Vagina (tissue), 2 donors: ENCODE results near the gene GNG14. TPM values are rescaled to one million over a fixed set of nuclear protein-coding genes. Genes with fewer than 3 reads are reported as not detected.
A peak's percentile ranks its signal among the peaks of the same experiment; 100 is the strongest.
"Not testable (repeated sequence)": the region's sequence is repeated elsewhere in the genome, so short reads cannot be mapped to it uniquely, and the experiment has no call there.

ENCODE experiments used
- DNase-seq, 2 donors: peaks; one replicate each; pipeline ENCODE4 v3.0.0-alpha.2; 2017; ENCODE audit errors: extremely low spot score in 2 of 2
- H3K27ac ChIP-seq: fragments of 200-600 bp; sonication (generic); one replicate; pipeline ENCODE4 v1.5.1; 2019
- H3K27me3 ChIP-seq: fragments of 200-600 bp; sonication (generic); one replicate; pipeline ENCODE4 v1.5.1; 2019
- H3K36me3 ChIP-seq, 2 donors: fragments of 200-600 bp; sonication (generic); one replicate each; pipeline ENCODE4 v1.5.1; 2017 to 2019
- H3K4me1 ChIP-seq: fragments of 200-600 bp; sonication (generic); one replicate; pipeline ENCODE4 v1.5.1; 2019
- H3K4me3 ChIP-seq, 2 donors: fragments of 200-600 bp; sonication (generic); 1 replicate in 1 of 2; 2 replicates in 1 of 2; pipeline ENCODE4 v1.5.1; 2016 to 2019
- H3K9me3 ChIP-seq: fragments of 200-600 bp; sonication (generic); one replicate; pipeline ENCODE4 v1.5.1; 2019
- CTCF ChIP-seq, 3 experiments: fragments of 450-650 bp in 2 of 3; fragments of 200-600 bp in 1 of 3; sonication (generic) in 1 of 3; IDR thresholded peaks; one replicate each; pipeline ENCODE4 v1.5.1; 2017 to 2019; ENCODE audit warnings: antibody characterized with exemption in 3 of 3, mild to moderate bottlenecking in 2 of 3, moderate library complexity in 2 of 3
- POLR2A ChIP-seq, 2 donors: fragments of 450-650 bp; IDR thresholded peaks; one replicate each; pipeline ENCODE4 v1.6.1; 2017; ENCODE audit warnings: antibody characterized with exemption in 2 of 2, mild to moderate bottlenecking in 2 of 2, moderate library complexity in 2 of 2
- POLR2AphosphoS5 ChIP-seq, 2 donors: sonication (generic); formaldehyde crosslinking; IDR thresholded peaks; one replicate each; pipeline ENCODE4 v1.9.0; 2017; ENCODE audit warnings: antibody characterized with exemption in 2 of 2, mild to moderate bottlenecking in 2 of 2, low read depth in 1 of 2; ENCODE audit not compliant: insufficient read depth in 1 of 2
- intact Hi-C: fragments of 100-400 bp; cut with DNase I; formaldehyde crosslinking; loops from one replicate; pipeline ENCODE4 v1.15.1; 2023
- total RNA-seq: library from RNA; depleted of rRNA; stranded (reverse); fragments of >200 nt; gene quantifications from one replicate; pipeline ENCODE4 v1.2.3, GENCODE V29; 2016

GNG14 gene
- total RNA-seq, 1 donor from 2014 or later: not detected

GRCh38 chr19:12676384-12676792 is 11.4 kb upstream of the GNG14 start:
- H3K27ac ChIP-seq: no peak overlapping the region
- no peak overlapping the region for H3K4me3 ChIP-seq
- intact Hi-C loops: loop anchor here (2.0 kb wide), 1 partner anchor 50 kb away; no protein-coding TSS in a partner anchor
- H3K27me3 ChIP-seq: no peaks in the 10 kb centered on the region
- TF ChIP-seq POLR2A (IDR thresholded peaks at IDR 0.05): no peak
- TF ChIP-seq CTCF (IDR thresholded peaks at IDR 0.05): peak; percentile 61 to 69 (median 65)
- peaks cover 24% of the 10 kb centered on the region for H3K4me1 ChIP-seq
- no peaks in the 10 kb centered on the region for H3K9me3 ChIP-seq
- no peak for DNase-seq
- H3K36me3 ChIP-seq: peaks cover 0 to 71% of the 10 kb centered on the region in 2 donors

GRCh38 chr19:12676928-12677327 is 10.9 kb upstream of the GNG14 start:
- Histone ChIP-seq H3K27ac (no peak overlapping the region), H3K36me3 (peaks cover 0 to 71% of the 10 kb centered on the region in 2 donors)

GRCh38 chr19:12678039-12678438 is 9.8 kb upstream of the GNG14 start:
- H3K9me3 ChIP-seq, H3K27me3 ChIP-seq, H3K27ac ChIP-seq, intact Hi-C loops, DNase-seq, H3K4me3 ChIP-seq: not testable (repeated sequence)
- Histone ChIP-seq H3K36me3 (peaks cover 0 to 65% of the 10 kb centered on the region in 2 donors), H3K4me1 (peaks cover 24% of the 10 kb centered on the region)

More at GRCh38 chr19:12676928-12677327, 10.9 kb upstream of the GNG14 start:
- DNase-seq: no peak
- Histone ChIP-seq H3K4me3 (no peak overlapping the region), H3K9me3 (no peaks in the 10 kb centered on the region), H3K27me3 (no peaks in the 10 kb centered on the region), H3K4me1 (peaks cover 24% of the 10 kb centered on the region)
- intact Hi-C loops: loop anchor here (2.0 kb wide), 1 partner anchor 50 kb away; no protein-coding TSS in a partner anchor
- TF ChIP-seq CTCF (IDR thresholded peaks at IDR 0.05) (no peak), POLR2A (IDR thresholded peaks at IDR 0.05) (no peak), POLR2AphosphoS5 (IDR thresholded peaks at IDR 0.05; ENCODE audit: insufficient read depth in 1 of 2, low read depth in 1 of 2) (no peak)

- intact Hi-C loops: no loop called here
- H3K4me3 ChIP-seq: no peak overlapping the region
- H3K9me3 ChIP-seq: no peaks in the 10 kb centered on the region
- no peak overlapping the region for H3K27ac ChIP-seq
- no peaks in the 10 kb centered on the region for H3K27me3 ChIP-seq
- DNase-seq: no peak
- H3K36me3 ChIP-seq: peaks cover 0 to 49% of the 10 kb centered on the region in 2 donors
- no peak for TF ChIP-seq POLR2AphosphoS5 (IDR thresholded peaks at IDR 0.05; ENCODE audit: insufficient read depth in 1 of 2, low read depth in 1 of 2)
- no peak for TF ChIP-seq POLR2A (IDR thresholded peaks at IDR 0.05)
- TF ChIP-seq CTCF (IDR thresholded peaks at IDR 0.05): no peak
- H3K4me1 ChIP-seq: peaks cover 24% of the 10 kb centered on the region
These were observed 7.8 kb upstream of the GNG14 start for GRCh38 chr19:12680034-12680433.

- H3K36me3 ChIP-seq: peaks cover 0 to 36% of the 10 kb centered on the region in 2 donors
- no peaks in the 10 kb centered on the region for H3K9me3 ChIP-seq
- H3K27ac ChIP-seq: peak within 1 kb of the TSS; percentile 90
- TF ChIP-seq POLR2AphosphoS5 (IDR thresholded peaks at IDR 0.05; ENCODE audit: insufficient read depth in 1 of 2, low read depth in 1 of 2): peak; percentile 85 to 98
- no peak for TF ChIP-seq CTCF (IDR thresholded peaks at IDR 0.05)
- peak in 1 of 2 donors; percentile 10 for TF ChIP-seq POLR2A (IDR thresholded peaks at IDR 0.05)
- peak in 1 of 2 donors; percentile 94 for DNase-seq
- intact Hi-C loops: loop anchor here (1.0 kb wide), 1 partner anchor 12 kb away; a partner anchor contains a TSS
- peak within 1 kb of the TSS; percentile 78 to 96 for H3K4me3 ChIP-seq
- H3K4me1 ChIP-seq: peaks cover 20% of the 10 kb centered on the region
- no peaks in the 10 kb centered on the region for H3K27me3 ChIP-seq
These were observed 6.5 kb upstream of the GNG14 start, which contains the start of gene DHPS for GRCh38 chr19:12681074-12681987. Gene DHPS (minus strand): TSS chr19:12681880. CDS start chr19:12681766, 114 bp downstream.
